NCI-H446 treated with DMSO at 0.1 percent for 48 hours (cell line): ENCODE measurements around the gene ACOXL.

Experiments
- DNase-seq: peaks from one replicate; lab custom pipeline; 2025; lab: John Stamatoyannopoulos, UW

Gene ACOXL

GRCh38 chr2:111135910-111136297 lies 403.5 kb downstream of the ACOXL start:
- no peak for DNase-seq

- DNase-seq, result no peak
These were observed 406.5 kb downstream of the ACOXL start for GRCh38 chr2:111138839-111139238.

- DNase-seq, result no peak
These were observed 407.4 kb downstream of the ACOXL start for GRCh38 chr2:111139637-111140317.

GRCh38 chr2:111140815-111141214 lies 408.4 kb downstream of the ACOXL start:
- no peak for DNase-seq

- DNase-seq, result no peak
These were observed 409.7 kb downstream of the ACOXL start for GRCh38 chr2:111142101-111142500.

GRCh38 chr2:111143107-111143842 lies 410.9 kb downstream of the ACOXL start:
- no peak for DNase-seq

GRCh38 chr2:111143843-111144198 lies 411.4 kb downstream of the ACOXL start:
- DNase-seq, result no peak

- no peak for DNase-seq
These were observed 412.9 kb downstream of the ACOXL start for GRCh38 chr2:111145103-111145760.

- DNase-seq, result no peak
These were observed 413.6 kb downstream of the ACOXL start for GRCh38 chr2:111145951-111146350.

- no peak for DNase-seq
These were observed 416.0 kb downstream of the ACOXL start for GRCh38 chr2:111148225-111148873.

GRCh38 chr2:111148925-111149324 lies 416.6 kb downstream of the ACOXL start:
- no peak for DNase-seq

- DNase-seq, result no peak
These were observed 417.6 kb downstream of the ACOXL start for GRCh38 chr2:111149882-111150455.

- no peak for DNase-seq
These were observed 422.4 kb downstream of the ACOXL start for GRCh38 chr2:111154758-111155157.

- no peak for DNase-seq
These were observed 423.2 kb downstream of the ACOXL start for GRCh38 chr2:111155610-111156009.

GRCh38 chr2:111156529-111156928 lies 424.2 kb downstream of the ACOXL start:
- no peak for DNase-seq

- no peak for DNase-seq
These were observed 424.8 kb downstream of the ACOXL start for GRCh38 chr2:111157071-111157661.

- DNase-seq, result no peak
These were observed 425.4 kb downstream of the ACOXL start for GRCh38 chr2:111157798-111158197.

GRCh38 chr2:111159641-111160040 lies 427.3 kb downstream of the ACOXL start:
- DNase-seq, result no peak

- no peak for DNase-seq
These were observed 428.4 kb downstream of the ACOXL start for GRCh38 chr2:111160758-111161157.

- peak; percentile 95 for DNase-seq
These were observed 429.6 kb downstream of the ACOXL start for GRCh38 chr2:111161971-111162370.

GRCh38 chr2:111162718-111163331 lies 430.5 kb downstream of the ACOXL start:
- no peak for DNase-seq
